ENCODE data around the gene LRRFIP1. TPM values are rescaled to one million over a fixed set of nuclear protein-coding genes. Genes with fewer than 3 reads are reported as not detected.

LRRFIP1 gene
- polyA plus RNA-seq, 2 of the 4 experiments (the other 2 are of a cell fraction): 75.6 to 93.0 TPM

DNA sequence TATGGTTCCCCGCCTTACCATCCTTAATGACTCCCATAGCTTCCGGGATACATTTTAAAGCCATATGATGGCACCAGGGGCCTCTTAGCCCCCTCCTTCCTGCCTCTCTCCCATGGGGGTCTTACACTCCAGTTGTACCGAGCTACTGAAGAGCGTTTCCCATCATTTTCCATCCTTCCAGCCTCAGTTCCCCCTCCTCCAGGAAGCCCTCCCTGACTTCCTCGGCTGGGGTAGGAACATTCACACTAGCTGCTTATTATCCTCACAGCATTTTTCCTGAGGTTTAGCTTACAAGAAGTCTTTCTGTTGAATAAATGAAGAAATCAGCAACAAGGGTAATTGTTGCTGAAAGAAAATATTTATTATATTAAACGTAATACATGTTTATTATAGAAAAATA is 41.1 kb downstream of the LRRFIP1 start:
- ATAC-seq (no peak), FAIRE-seq (no peak), DNase-seq (ENCODE audit: low read depth in 1 of 2, low spot score in 1 of 2) (no peak)
- Histone ChIP-seq H3K4me3 (no peak overlapping the region), H3K4me2 (no peak overlapping the region), H3K9me3 (no peaks in the 10 kb centered on the region), H3K27ac (no peak overlapping the region), H3K4me1 (peaks cover 10% of the 10 kb centered on the region; the same call in 2 of the 3 replicates)
- WGBS (ENCODE audit: missing lambda C conversion rate): 86% methylated on average over 6 of the region's 6 CpGs
- CTCF ChIA-PET: interaction anchor here (0.7 to 9.1 kb wide), 2 partner anchors 47 to 76 kb away, joined by 3 to 295 read pairs; no protein-coding TSS in a partner anchor
- POLR2A ChIA-PET: no interaction called here
- peak; percentile 80 for TF ChIP-seq ZFP36 (IDR thresholded peaks at IDR 0.05; ENCODE audit: borderline replicate concordance, partially characterized antibody)
- TF ChIP-seq, protein P1, sequence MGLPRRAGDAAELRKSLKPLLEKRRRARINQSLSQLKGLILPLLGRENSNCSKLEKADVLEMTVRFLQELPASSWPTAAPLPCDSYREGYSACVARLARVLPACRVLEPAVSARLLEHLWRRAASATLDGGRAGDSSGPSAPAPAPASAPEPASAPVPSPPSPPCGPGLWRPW (IDR thresholded peaks at IDR 0.05): no peak

DNA sequence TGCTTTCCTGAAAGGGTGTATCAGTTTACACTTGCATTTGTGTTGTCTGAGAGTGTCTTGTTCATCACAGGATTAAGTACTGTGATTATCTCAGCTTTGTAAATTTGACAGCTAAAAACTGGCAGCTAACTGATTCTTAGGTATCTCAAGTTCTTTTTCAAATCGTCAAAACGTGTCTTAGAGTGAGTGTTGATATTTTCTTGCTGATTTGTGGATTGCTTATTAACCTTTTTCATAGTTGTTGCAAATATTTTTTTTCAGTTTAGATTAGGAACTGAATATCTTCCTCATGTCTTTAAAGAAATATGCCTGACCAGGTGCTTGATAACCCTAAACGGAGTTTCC is 41.9 kb downstream of the LRRFIP1 start:
- Histone ChIP-seq H3K4me1 (peaks cover 10% of the 10 kb centered on the region; the same call in 2 of the 3 replicates), H3K4me2 (peak overlapping the region; percentile 40), H3K27ac (no peak overlapping the region), H3K9me3 (no peaks in the 10 kb centered on the region), H3K4me3 (no peak overlapping the region)
- FAIRE-seq: no peak
- no peak for ATAC-seq
- WGBS (ENCODE audit: missing lambda C conversion rate): 20% methylated on average over 3 of the region's 3 CpGs
- DNase-seq (ENCODE audit: low read depth in 1 of 2, low spot score in 1 of 2): no peak
- POLR2A ChIA-PET: interaction anchor here (0.6 to 1.0 kb wide), 2 partner anchors 18 to 96 kb away, joined by 3 to 6 read pairs; no protein-coding TSS in a partner anchor
- no peak for TF ChIP-seq CHD2 (IDR thresholded peaks at IDR 0.05; ENCODE audit: low read length, partially characterized antibody)
- TF ChIP-seq, protein P2, sequence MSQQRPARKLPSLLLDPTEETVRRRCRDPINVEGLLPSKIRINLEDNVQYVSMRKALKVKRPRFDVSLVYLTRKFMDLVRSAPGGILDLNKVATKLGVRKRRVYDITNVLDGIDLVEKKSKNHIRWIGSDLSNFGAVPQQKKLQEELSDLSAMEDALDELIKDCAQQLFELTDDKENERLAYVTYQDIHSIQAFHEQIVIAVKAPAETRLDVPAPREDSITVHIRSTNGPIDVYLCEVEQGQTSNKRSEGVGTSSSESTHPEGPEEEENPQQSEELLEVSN (IDR thresholded peaks at IDR 0.05; ENCODE audit: borderline replicate concordance, low read depth): no peak
- no peak for TF ChIP-seq HOXA7 (CRISPR knock-in tag; IDR thresholded peaks at IDR 0.05)
- no peak for TF ChIP-seq EHF (CRISPR knock-in tag; IDR thresholded peaks at IDR 0.05)
- no peak for TF ChIP-seq CBX2 (IDR thresholded peaks at IDR 0.05; ENCODE audit: borderline replicate concordance, low read depth)
- TF ChIP-seq, protein P1 (IDR thresholded peaks at IDR 0.05): no peak
- no peak for TF ChIP-seq ZSCAN20 (CRISPR knock-in tag; IDR thresholded peaks at IDR 0.05)
- TF ChIP-seq, protein P3, sequence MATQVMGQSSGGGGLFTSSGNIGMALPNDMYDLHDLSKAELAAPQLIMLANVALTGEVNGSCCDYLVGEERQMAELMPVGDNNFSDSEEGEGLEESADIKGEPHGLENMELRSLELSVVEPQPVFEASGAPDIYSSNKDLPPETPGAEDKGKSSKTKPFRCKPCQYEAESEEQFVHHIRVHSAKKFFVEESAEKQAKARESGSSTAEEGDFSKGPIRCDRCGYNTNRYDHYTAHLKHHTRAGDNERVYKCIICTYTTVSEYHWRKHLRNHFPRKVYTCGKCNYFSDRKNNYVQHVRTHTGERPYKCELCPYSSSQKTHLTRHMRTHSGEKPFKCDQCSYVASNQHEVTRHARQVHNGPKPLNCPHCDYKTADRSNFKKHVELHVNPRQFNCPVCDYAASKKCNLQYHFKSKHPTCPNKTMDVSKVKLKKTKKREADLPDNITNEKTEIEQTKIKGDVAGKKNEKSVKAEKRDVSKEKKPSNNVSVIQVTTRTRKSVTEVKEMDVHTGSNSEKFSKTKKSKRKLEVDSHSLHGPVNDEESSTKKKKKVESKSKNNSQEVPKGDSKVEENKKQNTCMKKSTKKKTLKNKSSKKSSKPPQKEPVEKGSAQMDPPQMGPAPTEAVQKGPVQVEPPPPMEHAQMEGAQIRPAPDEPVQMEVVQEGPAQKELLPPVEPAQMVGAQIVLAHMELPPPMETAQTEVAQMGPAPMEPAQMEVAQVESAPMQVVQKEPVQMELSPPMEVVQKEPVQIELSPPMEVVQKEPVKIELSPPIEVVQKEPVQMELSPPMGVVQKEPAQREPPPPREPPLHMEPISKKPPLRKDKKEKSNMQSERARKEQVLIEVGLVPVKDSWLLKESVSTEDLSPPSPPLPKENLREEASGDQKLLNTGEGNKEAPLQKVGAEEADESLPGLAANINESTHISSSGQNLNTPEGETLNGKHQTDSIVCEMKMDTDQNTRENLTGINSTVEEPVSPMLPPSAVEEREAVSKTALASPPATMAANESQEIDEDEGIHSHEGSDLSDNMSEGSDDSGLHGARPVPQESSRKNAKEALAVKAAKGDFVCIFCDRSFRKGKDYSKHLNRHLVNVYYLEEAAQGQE (IDR thresholded peaks at IDR 0.05): no peak
- no peak for TF ChIP-seq KDM1A (IDR thresholded peaks at IDR 0.05; ENCODE audit: low read depth)
- CTCF ChIA-PET: interaction anchor here (1.0 to 9.1 kb wide), 5 partner anchors 10 to 75 kb away, joined by 3 to 295 read pairs (median 4); no protein-coding TSS in a partner anchor

DNA sequence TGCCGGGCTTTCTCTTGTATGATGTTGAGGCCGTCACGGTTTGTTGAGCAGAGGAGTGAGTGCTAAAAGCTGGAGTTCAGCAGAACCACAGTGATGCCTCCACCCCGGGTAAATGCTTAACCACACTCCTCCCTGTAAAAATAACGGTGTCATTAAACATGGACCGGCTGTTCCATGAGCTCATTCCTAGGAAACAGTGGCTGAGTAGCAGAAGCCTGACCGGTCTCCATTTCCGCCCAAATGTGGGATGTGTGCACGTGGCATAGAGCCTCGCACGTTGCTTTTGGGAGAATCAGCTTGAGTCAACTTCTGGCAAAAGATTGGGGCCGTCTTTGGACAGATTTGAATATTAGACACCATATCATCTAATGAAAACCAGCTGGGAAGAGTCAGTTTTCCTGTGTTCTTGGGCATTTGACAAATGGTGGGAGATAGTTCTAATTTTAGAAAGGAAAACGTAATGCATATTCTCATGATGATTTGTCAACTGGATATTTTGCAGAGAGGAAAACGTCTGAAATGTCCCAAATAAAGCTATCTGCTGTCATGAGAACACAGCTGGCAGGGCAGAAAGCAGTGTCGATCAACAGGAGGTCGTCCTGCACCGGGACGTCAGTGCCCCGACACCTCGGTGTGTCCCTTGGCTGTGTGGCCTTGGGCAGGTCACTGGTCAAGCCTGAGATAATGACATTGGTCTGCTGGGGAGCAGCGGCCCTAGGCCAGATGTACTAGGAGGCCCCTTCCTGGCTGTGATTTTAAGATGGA is 42.4 kb downstream of the LRRFIP1 start:
- POLR2A ChIA-PET: interaction anchor here (0.6 to 1.0 kb wide), 2 partner anchors 18 to 95 kb away, joined by 3 to 6 read pairs; no protein-coding TSS in a partner anchor
- no peaks in the 10 kb centered on the region for H3K9me3 ChIP-seq
- no peak overlapping the region for H3K27ac ChIP-seq
- no peak for FAIRE-seq
- ATAC-seq: peak in 1 of 2 experiments; percentile 11; a peak in 1 of 6 replicates
- CTCF ChIA-PET: interaction anchor here (0.8 to 9.1 kb wide), 6 partner anchors 10 to 75 kb away, joined by 3 to 295 read pairs (median 4); no protein-coding TSS in a partner anchor
- peak overlapping the region; percentile 40 for H3K4me2 ChIP-seq
- WGBS (ENCODE audit: missing lambda C conversion rate): 63% methylated on average over 21 of the region's 21 CpGs
- H3K4me3 ChIP-seq: no peak overlapping the region
- DNase-seq (ENCODE audit: low read depth in 1 of 2, low spot score in 1 of 2): peak in 1 of 2 experiments; percentile 24
- H3K4me1 ChIP-seq: peaks cover 10% of the 10 kb centered on the region; the same call in 2 of the 3 replicates
- TF ChIP-seq HDAC2 (IDR thresholded peaks at IDR 0.05) (no peak), JUNB (IDR thresholded peaks at IDR 0.05) (no peak), TP53 (CRISPR knock-in tag; IDR thresholded peaks at IDR 0.05) (no peak), POLR2AphosphoS2 (conservative IDR thresholded peaks at IDR 0.05; ENCODE audit: low read length) (no peak), GATA3 (IDR thresholded peaks at IDR 0.05; ENCODE audit: borderline replicate concordance) (no peak), RCOR1 (IDR thresholded peaks at IDR 0.05; ENCODE audit: low read depth, low read length) (no peak), MAFK (IDR thresholded peaks at IDR 0.05; ENCODE audit: partially characterized antibody) (no peak)
- TF ChIP-seq, protein P4, sequence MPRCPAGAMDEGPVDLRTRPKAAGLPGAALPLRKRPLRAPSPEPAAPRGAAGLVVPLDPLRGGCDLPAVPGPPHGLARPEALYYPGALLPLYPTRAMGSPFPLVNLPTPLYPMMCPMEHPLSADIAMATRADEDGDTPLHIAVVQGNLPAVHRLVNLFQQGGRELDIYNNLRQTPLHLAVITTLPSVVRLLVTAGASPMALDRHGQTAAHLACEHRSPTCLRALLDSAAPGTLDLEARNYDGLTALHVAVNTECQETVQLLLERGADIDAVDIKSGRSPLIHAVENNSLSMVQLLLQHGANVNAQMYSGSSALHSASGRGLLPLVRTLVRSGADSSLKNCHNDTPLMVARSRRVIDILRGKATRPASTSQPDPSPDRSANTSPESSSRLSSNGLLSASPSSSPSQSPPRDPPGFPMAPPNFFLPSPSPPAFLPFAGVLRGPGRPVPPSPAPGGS (IDR thresholded peaks at IDR 0.05): no peak
- TF ChIP-seq, protein P5, sequence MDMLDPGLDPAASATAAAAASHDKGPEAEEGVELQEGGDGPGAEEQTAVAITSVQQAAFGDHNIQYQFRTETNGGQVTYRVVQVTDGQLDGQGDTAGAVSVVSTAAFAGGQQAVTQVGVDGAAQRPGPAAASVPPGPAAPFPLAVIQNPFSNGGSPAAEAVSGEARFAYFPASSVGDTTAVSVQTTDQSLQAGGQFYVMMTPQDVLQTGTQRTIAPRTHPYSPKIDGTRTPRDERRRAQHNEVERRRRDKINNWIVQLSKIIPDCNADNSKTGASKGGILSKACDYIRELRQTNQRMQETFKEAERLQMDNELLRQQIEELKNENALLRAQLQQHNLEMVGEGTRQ (IDR thresholded peaks at IDR 0.05): no peak

Measured in A549 (cell line).